CD14-positive monocyte (primary cell): ENCODE results near the gene SLC39A6. TPM values are rescaled to one million over a fixed set of nuclear protein-coding genes. Genes with fewer than 3 reads are reported as not detected.

ENCODE experiments used
- DNase-seq, 3 donors: peaks; one replicate each; pipeline ENCODE4 v3.0.0-alpha.2; 2011 to 2022
- H2AFZ ChIP-seq: 2 replicates; pipeline ENCODE4 v1.6.0; 2012; ENCODE audit warnings: mild to moderate bottlenecking, low read depth, low read length, inconsistent platforms; ENCODE audit not compliant: insufficient read depth, poor library complexity, severe bottlenecking
- H3K27ac ChIP-seq, 2 donors: 1 replicate in 1 of 2; 2 replicates in 1 of 2; pipeline ENCODE4 v1.5.1; 2012 to 2013; ENCODE audit warnings: low read length in 2 of 2, control low read depth in 1 of 2, inconsistent platforms in 1 of 2, low read depth in 1 of 2, mild to moderate bottlenecking in 1 of 2
- H3K27me3 ChIP-seq, 2 donors: one replicate each; pipeline versions ENCODE4 v1.6.0 to v1.6.1; 2011 to 2013; ENCODE audit warnings: low read length in 2 of 2; ENCODE audit not compliant: control insufficient read depth in 2 of 2, insufficient read depth in 2 of 2
- H3K36me3 ChIP-seq, 2 donors: replicated peaks in 1 of 2; 1 replicate in 1 of 2; 2 replicates in 1 of 2; pipeline versions ENCODE4 v1.5.1 to v1.6.1; 2012 to 2013; ENCODE audit warnings: low read length in 2 of 2, control low read depth in 1 of 2, inconsistent platforms in 1 of 2, mild to moderate bottlenecking in 1 of 2; ENCODE audit not compliant: insufficient read depth in 2 of 2, control insufficient read depth in 1 of 2
- H3K4me1 ChIP-seq, 2 donors: 1 replicate in 1 of 2; 2 replicates in 1 of 2; pipeline versions ENCODE4 v1.5.1 to v1.6.1; 2012 to 2013; ENCODE audit warnings: low read length in 2 of 2, control low read depth in 1 of 2, inconsistent platforms in 1 of 2, mild to moderate bottlenecking in 1 of 2, moderate library complexity in 1 of 2; ENCODE audit not compliant: insufficient read depth in 2 of 2, control insufficient read depth in 1 of 2
- H3K4me2 ChIP-seq: replicated peaks from 2 replicates; pipeline ENCODE3; 2012; ENCODE audit warnings: low read length, moderate library complexity, mild to moderate bottlenecking; ENCODE audit not compliant: poor library complexity, severe bottlenecking; ENCODE audit errors: extremely low read depth
- H3K4me3 ChIP-seq, 3 experiments: fragments of 200-600 bp in 1 of 3; sonication (generic) in 1 of 3; replicated peaks in 1 of 3; 1 replicate in 2 of 3; 2 replicates in 1 of 3; pipeline ENCODE4 v1.5.1; 2011 to 2013; ENCODE audit warnings: low read length in 3 of 3, mild to moderate bottlenecking in 3 of 3, control low read depth in 2 of 3, low read depth in 2 of 3, inconsistent platforms in 1 of 3, moderate library complexity in 1 of 3
- H3K79me2 ChIP-seq: 2 replicates; pipeline ENCODE4 v1.6.0; 2012; ENCODE audit warnings: mild to moderate bottlenecking, control low read depth, inconsistent platforms, low read length, moderate library complexity; ENCODE audit not compliant: insufficient read depth
- H3K9ac ChIP-seq: 2 replicates; pipeline ENCODE4 v1.6.0; 2017; ENCODE audit warnings: low read length, mild to moderate bottlenecking; ENCODE audit not compliant: insufficient read depth, poor library complexity, severe bottlenecking
- H3K9me3 ChIP-seq, 2 donors: replicated peaks in 1 of 2; 1 replicate in 1 of 2; 2 replicates in 1 of 2; pipeline versions ENCODE4 v1.5.1 to v1.6.1; 2012 to 2013; ENCODE audit warnings: low read length in 2 of 2, control low read depth in 1 of 2; ENCODE audit not compliant: control insufficient read depth in 1 of 2, insufficient read depth in 1 of 2
- H4K20me1 ChIP-seq: 2 replicates; pipeline ENCODE4 v1.6.0; 2012; ENCODE audit warnings: mild to moderate bottlenecking, low read length, control low read depth, moderate library complexity; ENCODE audit not compliant: insufficient read depth
- H3K27ac Mint-ChIP-seq, 7 donors: one replicate each; pipeline ENCODE4 v1.8.0; 2020; ENCODE audit warnings: mild to moderate bottlenecking in 7 of 7, mixed read lengths in 7 of 7, moderate library complexity in 6 of 7, inconsistent platforms in 2 of 7
- H3K27me3 Mint-ChIP-seq, 3 donors: one replicate each; pipeline ENCODE4 v1.8.0; 2021 to 2022; ENCODE audit warnings: low read depth in 3 of 3, mild to moderate bottlenecking in 3 of 3, mixed read lengths in 3 of 3, moderate library complexity in 3 of 3, inconsistent platforms in 1 of 3
- H3K36me3 Mint-ChIP-seq, 2 donors: one replicate each; pipeline ENCODE4 v1.8.0; 2020; ENCODE audit warnings: mixed read lengths in 2 of 2, inconsistent platforms in 1 of 2, mild to moderate bottlenecking in 1 of 2
- H3K4me1 Mint-ChIP-seq: one replicate; pipeline ENCODE4 v1.8.0; 2020; ENCODE audit warnings: mild to moderate bottlenecking, mixed read lengths
- H3K4me3 Mint-ChIP-seq, 2 donors: one replicate each; pipeline ENCODE4 v1.8.0; 2020; ENCODE audit warnings: mild to moderate bottlenecking in 2 of 2, mixed read lengths in 2 of 2, moderate library complexity in 1 of 2
- H3K9me3 Mint-ChIP-seq, 7 donors: one replicate each; pipeline ENCODE4 v1.8.0; 2020 to 2022; ENCODE audit warnings: mixed read lengths in 7 of 7, mild to moderate bottlenecking in 6 of 7, moderate library complexity in 6 of 7, inconsistent platforms in 2 of 7
- WGBS: methylation state at CpG from one replicate; pipeline ENCODE4 v1.1.5; 2013; ENCODE audit warnings: missing lambda C conversion rate; ENCODE audit not compliant: insufficient coverage; 5-methylcytosine and 5-hydroxymethylcytosine counted together
- intact Hi-C, 2 donors: fragments of 100-400 bp; cut with micrococcal nuclease; formaldehyde crosslinking; loops; one replicate each; pipeline versions ENCODE4 v1.15.0 to v1.15.1; 2023
- polyA plus RNA-seq, 3 donors: library from polyadenylated mRNA; depleted of rRNA in 1 of 3; unstranded in 2 of 3; stranded (reverse) in 1 of 3; fragments of 300-500 nt in 2 of 3; fragments of >200 nt in 1 of 3; fragmentation: Illumina TruSeq in 2 of 3; gene quantifications; 1 replicate in 2 of 3; 2 replicates in 1 of 3; pipeline ENCODE4 v1.2.3, GENCODE V29; 2012 to 2021
- TF ChIP-seq, protein P1 (sequence below): fragments of 200-600 bp; IDR thresholded peaks from one replicate; pipeline ENCODE4 v1.8.0; 2022; ENCODE audit warnings: antibody characterized with exemption, mild to moderate bottlenecking

SLC39A6 gene
- polyA plus RNA-seq, 3 donors = 13.2 to 20.1 (median 16.8) TPM

GRCh38 chr18:36130039-36130831 is 1.1 kb upstream of the SLC39A6 start:
- peaks cover 0 to 2% (median 2%) of the 10 kb centered on the region in 3 donors for H3K27me3 Mint-ChIP-seq
- DNase-seq = peak in 1 of 3 donors; percentile 33
- H3K27ac ChIP-seq = peak overlapping the region; percentile 91 to 100
- peaks cover 17% of the 10 kb centered on the region in 2 donors for H3K36me3 Mint-ChIP-seq
- H3K4me3 ChIP-seq = peak overlapping the region; percentile 55 to 98 (median 92)
- H3K27ac Mint-ChIP-seq = peak overlapping the region; percentile 95 to 99 (median 97)
- under 1% methylated on average over 17 of the region's 30 CpGs for WGBS
- TF ChIP-seq, protein P1, sequence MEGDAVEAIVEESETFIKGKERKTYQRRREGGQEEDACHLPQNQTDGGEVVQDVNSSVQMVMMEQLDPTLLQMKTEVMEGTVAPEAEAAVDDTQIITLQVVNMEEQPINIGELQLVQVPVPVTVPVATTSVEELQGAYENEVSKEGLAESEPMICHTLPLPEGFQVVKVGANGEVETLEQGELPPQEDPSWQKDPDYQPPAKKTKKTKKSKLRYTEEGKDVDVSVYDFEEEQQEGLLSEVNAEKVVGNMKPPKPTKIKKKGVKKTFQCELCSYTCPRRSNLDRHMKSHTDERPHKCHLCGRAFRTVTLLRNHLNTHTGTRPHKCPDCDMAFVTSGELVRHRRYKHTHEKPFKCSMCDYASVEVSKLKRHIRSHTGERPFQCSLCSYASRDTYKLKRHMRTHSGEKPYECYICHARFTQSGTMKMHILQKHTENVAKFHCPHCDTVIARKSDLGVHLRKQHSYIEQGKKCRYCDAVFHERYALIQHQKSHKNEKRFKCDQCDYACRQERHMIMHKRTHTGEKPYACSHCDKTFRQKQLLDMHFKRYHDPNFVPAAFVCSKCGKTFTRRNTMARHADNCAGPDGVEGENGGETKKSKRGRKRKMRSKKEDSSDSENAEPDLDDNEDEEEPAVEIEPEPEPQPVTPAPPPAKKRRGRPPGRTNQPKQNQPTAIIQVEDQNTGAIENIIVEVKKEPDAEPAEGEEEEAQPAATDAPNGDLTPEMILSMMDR = no peak
- no peaks in the 10 kb centered on the region for H3K9me3 Mint-ChIP-seq
- intact Hi-C loops = loop anchor here in 1 of 2 donors (10.0 kb wide), 1 partner anchor 155 kb away; the partner anchor contains the start of gene RMP24
- no peaks in the 10 kb centered on the region for H4K20me1 ChIP-seq
- peak overlapping the region; percentile 99 for H3K9ac ChIP-seq
- peaks cover 37% of the 10 kb centered on the region for H3K4me1 Mint-ChIP-seq
- peak overlapping the region; percentile 94 for H3K4me3 Mint-ChIP-seq
- H3K4me1 ChIP-seq = peaks cover 30 to 33% of the 10 kb centered on the region in 2 donors
- peak overlapping the region; percentile 96 for H3K4me2 ChIP-seq
- H2AFZ ChIP-seq = peak overlapping the region; percentile 99
- no peaks in the 10 kb centered on the region for H3K9me3 ChIP-seq
- no peaks in the 10 kb centered on the region for H3K27me3 ChIP-seq
- H3K36me3 ChIP-seq = peaks cover 6 to 16% of the 10 kb centered on the region in 2 donors
- peaks cover 59% of the 10 kb centered on the region for H3K79me2 ChIP-seq

DNA sequence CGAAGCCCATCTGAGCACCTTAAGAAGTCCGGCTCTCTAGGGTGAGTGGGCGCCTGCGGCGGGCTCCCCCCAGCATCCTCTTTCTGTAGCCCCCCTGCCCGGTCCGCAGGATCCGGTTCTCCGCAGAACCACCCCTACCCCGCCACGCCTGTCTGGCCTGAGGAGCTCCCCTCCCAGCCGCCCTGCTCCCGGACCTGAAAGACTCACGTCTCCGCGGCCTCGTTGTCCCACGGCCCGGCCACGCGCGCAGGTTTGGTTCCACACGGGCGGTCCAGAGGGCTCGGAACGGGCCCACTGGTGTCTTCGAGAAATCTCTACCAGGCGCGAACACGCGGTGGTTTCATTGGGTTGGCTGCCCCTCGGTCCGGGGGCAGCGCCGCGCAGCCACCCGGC is 237 bp downstream of the SLC39A6 start:
- peak overlapping the region; percentile 91 to 100 for H3K27ac ChIP-seq
- peaks cover under 1 to 9% of the 10 kb centered on the region in 2 donors for H3K36me3 ChIP-seq
- peak overlapping the region in 5 of 7 donors; percentile 60 to 98 (median 97) for H3K27ac Mint-ChIP-seq
- H3K79me2 ChIP-seq = peaks cover 51% of the 10 kb centered on the region
- peaks cover 30 to 33% of the 10 kb centered on the region in 2 donors for H3K4me1 ChIP-seq
- no peaks in the 10 kb centered on the region for H3K9me3 Mint-ChIP-seq
- peaks cover 38% of the 10 kb centered on the region for H3K4me1 Mint-ChIP-seq
- H3K4me3 Mint-ChIP-seq = peak overlapping the region; percentile 93 to 94
- peak overlapping the region; percentile 96 for H3K4me2 ChIP-seq
- peaks cover 22% of the 10 kb centered on the region in 2 donors for H3K36me3 Mint-ChIP-seq
- H3K9ac ChIP-seq = peak overlapping the region; percentile 99
- TF ChIP-seq, protein P1 = no peak
- intact Hi-C loops = loop anchor here (1.0 to 10.0 kb wide), 3 partner anchors 62 to 156 kb away; partner anchors contain the start of genes RPRD1A (in 2 of the 2) and RMP24 (in 1 of the 2)
- no peaks in the 10 kb centered on the region for H3K9me3 ChIP-seq
- H2AFZ ChIP-seq = peak overlapping the region; percentile 99
- H4K20me1 ChIP-seq = no peaks in the 10 kb centered on the region
- no peaks in the 10 kb centered on the region for H3K27me3 ChIP-seq
- no peak for DNase-seq
- H3K27me3 Mint-ChIP-seq = peaks cover 0 to 2% (median 2%) of the 10 kb centered on the region in 3 donors
- under 1% methylated on average over 35 of the region's 37 CpGs for WGBS
- H3K4me3 ChIP-seq = peak overlapping the region; percentile 55 to 98 (median 92)
